GM21390 (cell line): ENCODE data around the gene ST3GAL5.
"Not testable (repeated sequence)": the region's sequence is repeated elsewhere in the genome, so short reads cannot be mapped to it uniquely, and the experiment has no call there.

ENCODE experiments used
- ATAC-seq: cut with Tn5 transposase; IDR thresholded peaks from one replicate; pipeline ENCODE4 v1.9.1; 2021; ENCODE audit not compliant: unreplicated experiment

Gene ST3GAL5

DNA sequence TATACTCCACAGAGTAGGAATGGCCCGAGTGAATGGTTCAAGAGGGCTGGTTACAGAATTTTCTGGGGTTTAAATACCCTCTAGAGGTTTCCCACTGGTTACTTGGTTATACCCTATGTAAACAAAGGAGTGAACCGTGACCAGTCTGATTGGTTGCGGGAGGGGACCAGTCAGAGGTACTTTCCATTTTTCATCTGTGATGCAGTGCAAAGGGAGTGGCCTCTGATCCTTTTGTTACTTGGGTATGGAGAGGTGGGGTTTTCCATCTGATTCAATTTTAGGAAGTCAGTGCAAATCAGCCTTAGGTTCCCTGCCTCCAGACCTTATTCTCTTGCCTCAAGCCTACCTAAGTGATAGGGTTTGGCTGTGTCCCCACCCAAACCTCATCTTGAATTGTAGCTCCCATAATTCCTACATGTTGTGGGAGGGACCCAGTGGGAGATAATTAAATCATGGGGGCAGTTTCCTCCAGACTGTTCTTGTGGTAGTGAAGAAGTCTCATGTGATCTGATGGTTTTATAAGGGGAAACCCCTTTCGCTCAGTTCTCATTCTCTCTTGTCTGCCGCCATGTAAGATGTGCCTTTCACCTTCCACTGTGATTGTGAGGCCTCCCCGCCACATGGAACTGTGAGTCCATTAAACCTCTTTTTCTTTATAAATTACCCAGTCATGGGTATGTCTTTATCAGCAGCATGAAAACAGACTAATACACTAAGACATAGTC, 5.9 kb upstream of the ST3GAL5 start:
- not testable (repeated sequence) for ATAC-seq

DNA sequence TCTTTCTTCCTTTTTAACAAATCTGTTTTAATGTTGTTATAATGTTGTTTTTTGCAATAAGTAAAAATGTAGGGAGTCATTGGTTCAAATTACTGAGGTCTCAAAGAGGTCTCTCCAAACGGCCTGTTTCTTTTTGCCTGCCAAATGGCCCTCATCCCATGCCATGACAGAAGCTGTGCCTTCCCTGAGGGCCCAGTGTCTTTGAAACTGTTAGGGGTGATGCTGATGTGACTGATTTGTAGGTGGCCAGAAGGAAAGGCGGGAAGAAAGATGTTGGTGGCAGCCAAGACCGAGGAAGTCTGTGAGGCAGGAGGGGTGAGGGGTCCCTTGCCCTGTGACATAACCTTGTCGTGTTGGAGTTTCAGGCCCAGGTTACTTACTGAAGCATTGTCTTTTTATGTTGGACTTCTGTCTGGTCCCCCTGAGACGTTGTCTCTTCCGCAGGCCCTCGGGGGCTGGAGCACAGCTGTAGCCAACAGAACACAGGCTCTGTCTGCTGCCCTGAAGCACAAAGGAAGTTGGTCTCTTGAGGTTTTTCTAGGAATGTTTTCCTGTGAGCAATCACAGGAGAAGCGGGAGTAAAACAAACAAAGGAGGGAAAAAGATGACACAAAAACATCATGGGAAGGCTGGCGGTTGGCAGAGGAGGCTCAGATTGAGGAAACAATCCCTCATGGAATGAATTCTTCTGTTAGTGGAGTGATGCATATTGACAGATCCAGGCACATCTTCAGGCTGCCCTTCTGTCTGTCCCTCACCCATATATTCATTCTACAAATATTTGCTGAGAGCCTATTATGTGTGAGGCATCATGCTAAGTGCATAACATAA, 4.9 kb upstream of the ST3GAL5 start:
- ATAC-seq: no peak

DNA sequence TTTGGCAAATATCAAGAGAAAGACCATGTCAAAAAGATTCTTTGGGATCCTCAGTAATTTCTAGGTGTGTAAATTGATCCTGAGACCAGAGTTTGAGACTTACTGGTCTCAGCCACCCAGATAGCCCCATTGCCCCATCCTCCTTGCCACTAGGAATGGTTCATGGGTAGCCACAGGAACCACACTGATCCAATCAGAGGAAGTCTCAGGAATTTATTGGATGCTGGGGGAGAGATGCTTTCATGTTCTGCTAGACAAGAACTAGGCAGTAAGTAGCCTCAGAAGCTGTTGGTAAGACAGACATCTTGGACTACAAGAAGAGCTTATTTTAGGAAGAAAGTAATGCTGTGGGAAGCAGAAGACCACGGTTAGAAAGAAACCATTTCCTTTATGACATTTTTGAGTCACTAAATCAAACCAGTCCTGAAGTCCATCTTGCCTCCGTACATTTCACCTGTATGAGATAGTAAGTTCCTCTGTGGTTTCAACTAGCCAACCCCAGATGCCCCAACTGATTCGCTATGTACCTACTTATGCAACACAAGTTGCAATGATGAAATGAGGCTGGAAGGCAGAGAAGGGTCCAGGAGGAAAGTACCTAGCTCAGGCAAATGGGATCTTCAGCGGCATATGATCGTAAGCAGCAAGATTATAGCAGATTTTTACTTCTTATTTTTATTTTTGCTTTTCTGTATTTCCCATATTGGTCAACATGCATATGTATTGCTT, 3.6 kb upstream of the ST3GAL5 start:
- ATAC-seq: no peak

DNA sequence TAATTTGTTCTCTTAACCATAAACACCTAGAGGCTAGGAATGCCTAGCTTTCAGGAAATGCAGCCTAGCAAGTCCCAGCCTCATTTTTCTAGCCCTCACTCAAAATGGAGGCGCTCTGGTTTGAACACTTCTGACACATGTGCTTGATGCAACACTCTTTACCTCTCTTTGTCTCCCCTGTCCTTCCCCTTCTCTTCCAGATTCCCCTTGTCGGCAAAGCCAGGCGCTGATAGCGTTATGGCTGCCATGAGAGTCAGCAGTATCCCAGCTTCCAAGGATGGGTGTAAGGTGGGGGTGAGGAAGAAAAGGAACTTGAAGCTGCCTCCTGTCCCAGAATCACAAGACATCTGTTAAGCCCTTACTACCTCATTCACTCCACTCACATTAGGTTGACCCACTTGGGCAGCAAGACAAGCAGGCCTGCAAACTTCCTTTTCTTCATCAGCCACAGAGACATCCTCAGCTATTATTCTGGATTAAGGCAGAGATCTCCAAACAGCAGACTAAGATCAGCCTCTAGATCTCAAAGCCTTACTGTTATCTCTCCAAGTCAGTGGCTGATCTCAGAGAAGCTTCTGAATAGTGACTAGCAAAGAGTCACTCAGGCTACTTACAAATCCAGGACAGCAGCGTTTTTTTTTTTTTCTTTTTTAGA, 1.9 kb upstream of the ST3GAL5 start:
- ATAC-seq: no peak

DNA sequence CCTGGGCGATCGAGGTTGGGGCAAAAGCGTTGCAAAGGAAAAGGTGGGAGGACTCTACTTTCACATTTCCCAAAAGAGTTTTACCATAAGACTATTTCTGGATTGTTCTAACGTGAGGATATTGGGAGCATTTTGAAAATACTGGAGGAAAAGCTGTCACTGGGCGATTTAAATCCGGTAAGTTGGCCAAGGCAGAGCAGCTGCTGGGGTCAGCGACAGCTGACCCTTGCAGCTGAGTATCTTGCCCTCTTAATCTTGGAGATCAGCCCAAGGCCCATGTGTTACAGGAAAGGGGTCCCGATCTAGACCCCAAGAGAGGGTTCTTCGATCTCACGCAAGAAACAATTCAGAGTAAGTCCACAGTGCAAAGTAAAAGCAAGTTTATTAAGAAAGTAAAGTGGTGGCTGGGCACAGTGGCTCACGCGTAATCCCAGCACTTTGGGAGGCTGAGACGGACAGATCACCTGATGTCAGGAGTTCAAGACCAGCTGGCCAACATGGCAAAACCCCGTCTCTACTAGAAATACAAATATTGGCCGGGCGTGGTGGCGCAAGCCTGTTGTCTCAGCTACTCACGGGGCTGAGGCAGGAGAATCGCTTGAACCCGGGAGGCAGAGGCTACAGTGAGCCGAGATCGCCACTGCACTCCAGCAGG, 964 bp upstream of the ST3GAL5 start:
- no peak for ATAC-seq

DNA sequence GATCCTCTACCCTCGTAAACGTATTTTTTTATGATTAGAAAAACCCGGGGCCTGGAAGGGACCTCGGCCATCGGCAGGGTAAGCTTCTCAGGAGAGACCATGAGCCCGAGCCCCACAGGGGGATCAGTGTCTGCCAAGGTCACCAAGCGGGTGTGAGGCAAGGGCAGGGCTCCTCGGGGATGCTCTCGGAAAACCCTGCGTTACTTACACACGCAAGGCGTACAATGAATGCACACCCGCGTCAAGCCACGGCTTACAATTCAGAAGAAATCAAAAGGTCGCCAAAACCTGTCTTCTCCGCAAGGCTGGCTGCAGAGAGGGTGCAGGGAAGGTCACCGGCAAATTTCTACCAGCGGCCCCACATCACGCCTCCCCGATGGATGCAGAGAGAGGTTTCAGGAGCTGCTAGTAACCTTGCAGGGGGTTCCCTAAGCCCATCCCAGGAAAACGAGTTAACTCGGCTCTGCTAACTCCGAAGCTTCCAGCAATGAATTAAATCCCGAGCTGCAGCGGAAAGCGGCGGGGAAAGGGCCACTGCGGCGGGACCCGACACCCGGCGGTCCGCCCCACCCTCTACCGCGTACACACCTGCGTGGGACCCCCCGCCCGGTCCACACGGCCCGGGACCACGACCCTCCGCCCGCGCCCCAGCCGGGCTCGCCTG, 638 bp downstream of the ST3GAL5 start:
- no peak for ATAC-seq

DNA sequence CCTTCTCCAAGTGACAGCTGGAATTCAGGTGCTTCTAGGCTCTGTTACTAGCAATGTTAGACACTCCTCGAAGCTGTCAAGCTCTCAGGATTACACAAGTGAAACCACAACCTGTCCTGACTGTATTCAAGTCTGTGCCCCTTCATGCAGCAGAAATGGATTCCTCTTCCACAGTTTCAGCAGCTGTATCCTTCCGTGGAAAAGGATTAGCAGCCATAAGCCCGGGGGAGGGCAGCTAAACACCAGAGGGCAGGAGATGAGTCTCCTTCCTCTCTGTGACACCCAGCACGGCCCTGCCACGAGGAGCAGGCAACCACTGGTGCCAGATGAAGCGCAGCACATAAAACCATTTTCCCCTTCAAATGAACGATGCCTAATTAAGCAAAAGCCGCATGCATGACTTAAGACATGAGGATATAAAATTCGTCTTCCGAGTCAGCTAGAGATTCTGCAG, 1.2 kb downstream of the ST3GAL5 start:
- ATAC-seq: no peak

DNA sequence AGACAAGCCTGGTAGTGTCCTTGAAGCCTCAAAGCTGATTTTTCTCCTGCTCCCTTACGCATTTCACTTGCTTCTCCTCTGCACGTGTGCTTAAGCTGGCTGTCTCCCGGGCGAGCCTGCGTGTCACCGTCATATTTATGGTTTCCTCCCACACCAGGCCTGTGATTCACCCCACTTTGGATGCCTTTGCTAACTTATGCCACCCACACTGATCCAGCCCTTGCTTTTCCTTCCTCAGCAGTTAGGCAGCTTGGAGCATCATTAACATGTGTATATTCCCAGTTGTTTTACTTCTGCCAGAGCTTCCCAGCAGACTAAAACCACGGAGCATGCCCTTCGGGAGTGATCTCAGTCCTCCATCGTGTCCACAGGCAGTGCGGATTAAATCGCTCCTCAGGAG, 2.2 kb downstream of the ST3GAL5 start:
- ATAC-seq: no peak

DNA sequence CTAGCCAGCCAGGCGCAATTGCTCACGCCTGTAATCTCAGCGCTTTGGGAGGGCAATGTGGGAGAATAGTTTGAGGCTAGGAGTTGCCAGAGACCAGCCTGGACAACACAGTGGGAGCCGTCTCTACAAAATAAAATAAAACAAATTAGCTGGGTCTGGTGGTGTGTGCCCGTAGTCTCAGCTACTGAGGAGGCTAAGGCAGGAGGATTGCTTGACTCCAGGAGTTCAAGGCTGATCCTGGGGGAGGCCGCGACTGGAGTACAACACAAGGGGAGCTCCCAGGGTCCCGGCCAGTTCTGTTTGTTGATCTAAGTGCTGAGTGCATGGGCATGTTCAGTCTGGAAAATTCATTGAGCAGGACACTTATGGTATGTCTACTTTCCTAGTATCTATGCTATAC, 2.6 kb downstream of the ST3GAL5 start:
- ATAC-seq: no peak

DNA sequence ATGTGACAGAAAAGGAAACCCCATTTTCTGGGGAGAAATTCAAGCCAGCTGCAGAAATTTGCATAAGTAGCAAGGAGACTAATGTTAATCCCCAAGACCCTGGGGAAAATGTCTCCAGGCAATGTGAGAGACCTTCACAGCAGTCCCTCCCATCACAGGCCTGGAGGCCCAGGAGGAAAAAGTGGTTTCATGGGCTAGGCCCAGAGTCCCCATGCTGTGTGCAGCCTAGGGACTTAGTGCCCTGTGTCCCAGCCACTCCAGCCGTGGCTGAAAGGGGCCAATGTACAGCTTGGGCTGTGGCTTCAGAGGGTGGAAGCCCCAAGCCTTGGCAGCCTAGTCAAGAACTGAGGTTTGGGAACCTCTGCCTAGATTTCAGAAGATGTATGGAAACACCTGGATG, 7.0 kb downstream of the ST3GAL5 start:
- ATAC-seq: not testable (repeated sequence)

DNA sequence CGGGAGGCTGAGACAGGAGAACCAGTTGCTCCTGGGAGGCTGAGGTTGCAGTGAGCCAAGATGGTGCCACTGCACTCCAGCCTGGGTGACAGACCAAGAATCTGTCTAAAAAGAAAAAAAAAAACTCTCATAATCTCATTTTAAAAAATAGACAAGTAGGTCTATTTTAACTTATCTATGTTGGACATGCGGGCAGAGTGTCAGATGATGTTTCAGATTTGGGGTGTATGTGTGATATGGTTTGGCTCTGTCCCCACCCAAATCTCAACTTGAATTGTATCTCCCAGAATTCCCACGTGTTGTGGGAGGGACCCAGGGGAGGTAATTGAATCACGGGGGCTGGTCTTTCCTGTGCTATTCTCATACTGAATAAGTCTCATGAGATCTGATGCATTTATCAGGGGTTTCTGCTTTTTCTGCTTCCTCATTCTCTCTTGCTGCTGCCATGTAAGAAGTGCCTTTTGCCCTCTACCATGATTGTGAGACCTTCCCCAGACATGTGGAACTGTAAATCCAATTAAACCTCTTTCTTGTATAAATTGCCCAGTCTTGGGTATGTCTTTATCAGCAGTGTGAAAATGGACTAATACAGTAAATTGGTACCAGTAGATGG, 8.0 kb downstream of the ST3GAL5 start:
- ATAC-seq: not testable (repeated sequence)

DNA sequence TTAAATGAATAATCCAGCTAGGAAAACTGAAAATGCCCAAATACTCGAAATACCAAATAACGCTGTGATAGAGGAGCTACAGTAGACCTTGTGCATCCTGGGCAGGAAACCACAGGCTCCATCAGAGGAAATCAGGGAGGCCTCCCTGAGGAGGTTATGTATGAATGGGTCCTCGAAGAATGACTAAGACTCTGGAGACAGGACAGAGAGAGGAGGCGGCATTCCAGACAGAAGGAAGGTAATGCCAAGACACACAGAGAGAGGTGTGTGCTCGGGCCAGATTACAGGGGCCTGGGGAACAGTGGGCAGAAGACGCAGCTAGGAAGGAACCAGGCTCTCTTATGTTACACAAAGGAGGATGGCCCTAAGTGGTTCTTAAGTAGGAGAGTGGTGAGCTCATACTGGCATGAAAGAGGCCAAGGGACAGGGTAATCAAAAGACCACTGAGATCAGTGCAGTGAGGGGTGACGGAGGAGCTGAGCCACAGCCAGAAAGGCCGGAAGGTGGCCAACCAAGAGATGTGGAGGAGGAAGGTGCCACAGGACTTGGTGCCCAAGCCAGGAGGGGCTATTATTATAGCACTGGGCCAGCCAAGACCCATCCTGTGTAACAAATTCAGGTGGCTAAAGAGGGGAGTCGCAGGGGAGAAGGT, 9.9 kb downstream of the ST3GAL5 start:
- ATAC-seq: no peak

DNA sequence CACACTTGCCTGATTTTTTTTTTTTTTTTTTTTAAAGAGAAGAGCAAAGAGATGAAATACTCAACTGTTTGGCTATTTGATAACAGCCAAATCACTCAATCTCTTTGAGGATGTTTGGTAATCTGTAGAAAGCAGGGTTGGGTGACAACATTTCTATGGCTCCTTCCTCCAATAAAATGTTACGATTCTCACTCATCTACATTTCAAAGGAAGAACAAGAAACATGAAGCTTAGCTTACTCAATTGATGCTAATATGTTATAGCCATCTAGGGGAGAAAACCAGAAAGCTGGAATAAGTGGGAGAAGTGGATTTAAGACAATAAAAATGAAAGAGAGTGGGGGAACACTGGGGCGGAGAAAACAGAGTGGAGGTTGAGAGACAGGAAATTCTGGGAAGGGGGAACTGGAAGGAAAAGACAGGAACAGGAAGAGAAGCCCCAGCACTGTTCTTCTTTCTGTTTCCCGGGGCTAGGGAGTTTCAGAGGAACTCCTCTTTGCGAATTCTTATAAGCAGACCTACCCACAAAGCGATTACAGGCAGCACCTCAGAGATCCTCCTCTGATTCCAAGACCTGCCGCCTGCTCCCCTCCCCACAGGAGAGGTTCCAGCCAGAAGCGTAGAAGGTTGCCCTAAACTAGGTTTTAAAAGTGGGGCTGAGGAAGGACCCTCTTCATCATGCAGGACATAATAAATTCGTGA, 13.3 kb downstream of the ST3GAL5 start:
- ATAC-seq: no peak

DNA sequence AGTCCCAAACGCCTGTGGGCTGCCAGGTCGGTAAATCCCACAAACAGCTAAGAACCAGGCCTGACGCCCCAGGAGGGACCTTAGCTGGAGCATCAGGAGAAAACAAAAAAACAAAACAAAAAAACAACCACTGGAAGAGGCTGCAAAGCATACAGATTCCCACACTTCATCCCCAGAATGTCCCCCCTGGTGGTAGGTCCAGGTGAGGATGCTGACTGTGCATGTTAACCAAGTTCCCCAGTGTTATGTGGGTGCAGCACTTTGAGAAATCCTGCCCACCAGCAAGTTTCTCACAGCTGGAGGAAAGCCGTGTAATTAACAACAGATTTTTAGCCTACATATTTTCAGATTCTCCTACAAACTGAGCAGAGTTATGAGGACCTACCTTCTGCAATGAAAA, 15.1 kb downstream of the ST3GAL5 start:
- ATAC-seq: no peak

DNA sequence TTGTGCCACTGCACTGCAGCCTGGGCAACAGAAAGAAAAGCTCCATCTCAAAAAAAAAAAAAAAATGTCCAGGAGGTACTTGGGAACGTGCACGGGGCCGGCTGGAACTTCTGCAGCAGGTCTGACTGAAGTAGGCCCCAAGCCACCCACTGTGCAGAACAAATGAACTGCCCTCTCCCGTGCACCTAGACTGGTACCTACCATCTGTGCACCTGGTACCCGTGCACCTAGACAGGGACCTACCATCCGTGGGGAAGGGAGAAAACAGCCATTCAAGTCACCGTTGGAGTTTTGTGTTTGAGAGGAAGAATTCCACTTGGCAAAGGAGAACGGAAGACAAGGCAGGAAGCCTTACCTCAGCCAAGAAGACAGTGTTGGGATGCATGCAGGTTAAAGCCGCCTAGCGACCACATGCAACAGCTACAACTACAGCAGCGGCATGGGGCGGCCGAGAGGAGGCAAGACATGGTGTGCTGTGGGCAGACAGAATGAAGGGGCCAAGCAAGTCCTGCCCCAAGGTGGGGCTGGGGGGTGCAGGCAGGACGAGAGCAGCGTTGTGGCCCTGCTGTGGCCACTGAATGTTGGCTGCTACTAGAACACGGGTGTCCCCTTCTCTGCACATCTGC, 16.1 kb downstream of the ST3GAL5 start:
- no peak for ATAC-seq

DNA sequence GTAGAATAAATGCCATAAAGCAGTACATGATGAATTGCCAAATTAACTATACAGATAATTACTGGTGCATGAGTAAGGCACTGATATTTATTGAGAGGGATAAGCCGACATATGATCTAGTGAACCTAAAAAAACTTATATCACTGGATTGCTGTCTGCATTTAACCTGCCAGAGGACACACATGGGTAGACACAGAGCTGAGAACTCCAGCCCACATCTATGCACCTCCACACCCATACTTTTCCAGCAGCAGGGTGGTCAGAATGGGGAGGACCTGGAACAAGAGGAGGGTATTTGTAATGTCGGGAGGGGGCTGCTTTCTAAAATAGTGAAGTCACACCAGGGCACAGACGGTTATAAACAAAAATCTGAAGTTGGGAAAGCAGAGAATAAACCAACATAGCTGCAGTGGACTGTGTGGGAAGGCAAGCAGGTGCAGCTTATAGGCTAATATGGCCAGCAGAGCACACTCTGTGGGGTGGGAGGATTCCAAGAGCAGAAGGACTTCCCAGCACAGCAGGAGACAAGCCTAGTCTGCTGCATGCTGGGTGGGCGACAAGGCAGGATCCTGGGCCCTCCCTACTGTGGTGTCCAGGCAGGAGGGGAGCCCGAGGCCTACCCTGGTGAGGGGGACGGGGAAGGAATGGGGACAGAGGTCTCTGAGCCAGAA, 17.2 kb downstream of the ST3GAL5 start:
- ATAC-seq: no peak

DNA sequence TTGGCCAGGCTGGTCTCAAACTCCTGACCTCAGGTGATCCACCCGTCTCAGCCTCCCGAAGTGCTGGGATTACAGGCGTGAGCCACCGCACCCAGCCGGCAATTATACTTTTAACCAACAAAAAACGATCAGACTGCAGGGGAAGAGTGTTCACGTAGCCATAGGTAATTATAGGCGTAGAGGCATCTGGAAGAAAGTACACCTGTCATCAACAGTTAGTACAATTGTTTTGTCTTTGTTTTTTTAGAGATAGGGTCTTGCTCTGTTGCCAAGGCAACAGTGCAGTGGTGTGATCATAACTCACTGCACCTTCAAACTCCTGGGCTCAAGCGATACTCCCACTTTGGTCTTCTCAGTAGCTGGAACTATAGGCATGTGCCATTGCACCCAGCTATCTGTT, 20.0 kb downstream of the ST3GAL5 start:
- ATAC-seq: no peak
